Body of pancreas (tissue), 4 donors: Measurements from ENCODE around the gene LSAMP.

Experiments used
- POLR2A ChIP-seq, 3 donors: fragments of 450-650 bp; IDR thresholded peaks; one replicate each; pipeline ENCODE4 v1.6.1; 2016; ENCODE audit warnings: antibody characterized with exemption in 3 of 3, mild to moderate bottlenecking in 2 of 3
- TF ChIP-seq, protein P1 (sequence below), 7 experiments: fragments of 450-650 bp in 4 of 7; fragments of 200-600 bp in 3 of 7; sonication (generic) in 3 of 7; IDR thresholded peaks; one replicate each; pipeline ENCODE4 v1.5.1; 2016 to 2019; ENCODE audit warnings: antibody characterized with exemption in 7 of 7

DNA sequence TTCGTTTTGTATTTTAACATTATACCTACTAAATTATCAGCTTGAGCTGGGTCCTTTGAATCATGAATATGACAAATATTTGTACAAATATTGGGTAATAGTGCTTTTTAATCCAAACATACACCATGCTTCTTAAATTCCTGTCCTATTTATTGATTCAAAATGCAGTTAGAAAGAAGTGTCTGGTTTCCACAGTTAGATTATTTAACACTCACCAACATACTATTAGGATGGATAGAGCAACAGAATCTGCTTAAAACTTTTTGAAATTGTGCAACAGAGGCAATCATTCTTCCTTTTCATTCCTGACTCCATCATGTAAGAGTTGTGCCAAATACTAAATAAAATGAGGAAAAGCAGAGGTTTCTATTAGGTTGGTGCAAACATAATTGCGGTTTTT lies 281.2 kb downstream of the LSAMP start:
- TF ChIP-seq POLR2A (IDR thresholded peaks at IDR 0.05), result no peak
- TF ChIP-seq, protein P1, sequence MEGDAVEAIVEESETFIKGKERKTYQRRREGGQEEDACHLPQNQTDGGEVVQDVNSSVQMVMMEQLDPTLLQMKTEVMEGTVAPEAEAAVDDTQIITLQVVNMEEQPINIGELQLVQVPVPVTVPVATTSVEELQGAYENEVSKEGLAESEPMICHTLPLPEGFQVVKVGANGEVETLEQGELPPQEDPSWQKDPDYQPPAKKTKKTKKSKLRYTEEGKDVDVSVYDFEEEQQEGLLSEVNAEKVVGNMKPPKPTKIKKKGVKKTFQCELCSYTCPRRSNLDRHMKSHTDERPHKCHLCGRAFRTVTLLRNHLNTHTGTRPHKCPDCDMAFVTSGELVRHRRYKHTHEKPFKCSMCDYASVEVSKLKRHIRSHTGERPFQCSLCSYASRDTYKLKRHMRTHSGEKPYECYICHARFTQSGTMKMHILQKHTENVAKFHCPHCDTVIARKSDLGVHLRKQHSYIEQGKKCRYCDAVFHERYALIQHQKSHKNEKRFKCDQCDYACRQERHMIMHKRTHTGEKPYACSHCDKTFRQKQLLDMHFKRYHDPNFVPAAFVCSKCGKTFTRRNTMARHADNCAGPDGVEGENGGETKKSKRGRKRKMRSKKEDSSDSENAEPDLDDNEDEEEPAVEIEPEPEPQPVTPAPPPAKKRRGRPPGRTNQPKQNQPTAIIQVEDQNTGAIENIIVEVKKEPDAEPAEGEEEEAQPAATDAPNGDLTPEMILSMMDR (IDR thresholded peaks at IDR 0.05), result no peak
